Fibroblast of pulmonary artery (primary cell): Measurements from ENCODE around the gene NRXN3.

Experiments
- DNase-seq: peaks from one replicate; pipeline ENCODE4 v3.0.0-alpha.2; 2010; ENCODE audit warnings: low read depth
- H3K4me3 ChIP-seq: replicated peaks from 2 replicates; pipeline ENCODE4 v1.5.1; 2011; ENCODE audit warnings: low read depth, mild to moderate bottlenecking, control low read depth, low read length, moderate library complexity
- TF ChIP-seq, protein P1 (sequence below): IDR thresholded peaks from 2 replicates; pipeline ENCODE4 v1.5.1; 2011; ENCODE audit warnings: mild to moderate bottlenecking, control low read depth, low read length, inconsistent platforms; ENCODE audit errors: missing control alignments

NRXN3 gene

DNA sequence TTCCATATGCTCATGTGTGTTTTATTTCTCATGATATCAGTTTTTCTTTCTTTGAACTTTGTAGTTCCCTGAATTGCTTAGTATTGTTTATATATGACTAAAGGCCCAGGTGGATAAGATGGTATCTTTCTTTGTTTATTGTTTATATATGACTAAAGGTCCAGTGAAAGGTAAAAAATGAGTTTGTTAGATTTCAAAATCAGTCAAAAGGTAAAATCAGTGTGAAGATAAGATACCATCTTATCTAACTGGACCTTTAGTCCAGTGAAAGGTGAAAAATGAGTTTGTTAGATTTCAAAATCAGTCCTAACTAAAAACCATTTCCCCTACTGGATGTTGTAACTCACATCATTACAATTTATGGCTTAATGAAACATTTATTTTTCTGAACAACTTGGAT, 1150.9 kb downstream of the NRXN3 start:
- H3K4me3 ChIP-seq = no peak overlapping the region
- TF ChIP-seq, protein P1, sequence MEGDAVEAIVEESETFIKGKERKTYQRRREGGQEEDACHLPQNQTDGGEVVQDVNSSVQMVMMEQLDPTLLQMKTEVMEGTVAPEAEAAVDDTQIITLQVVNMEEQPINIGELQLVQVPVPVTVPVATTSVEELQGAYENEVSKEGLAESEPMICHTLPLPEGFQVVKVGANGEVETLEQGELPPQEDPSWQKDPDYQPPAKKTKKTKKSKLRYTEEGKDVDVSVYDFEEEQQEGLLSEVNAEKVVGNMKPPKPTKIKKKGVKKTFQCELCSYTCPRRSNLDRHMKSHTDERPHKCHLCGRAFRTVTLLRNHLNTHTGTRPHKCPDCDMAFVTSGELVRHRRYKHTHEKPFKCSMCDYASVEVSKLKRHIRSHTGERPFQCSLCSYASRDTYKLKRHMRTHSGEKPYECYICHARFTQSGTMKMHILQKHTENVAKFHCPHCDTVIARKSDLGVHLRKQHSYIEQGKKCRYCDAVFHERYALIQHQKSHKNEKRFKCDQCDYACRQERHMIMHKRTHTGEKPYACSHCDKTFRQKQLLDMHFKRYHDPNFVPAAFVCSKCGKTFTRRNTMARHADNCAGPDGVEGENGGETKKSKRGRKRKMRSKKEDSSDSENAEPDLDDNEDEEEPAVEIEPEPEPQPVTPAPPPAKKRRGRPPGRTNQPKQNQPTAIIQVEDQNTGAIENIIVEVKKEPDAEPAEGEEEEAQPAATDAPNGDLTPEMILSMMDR = no peak
- DNase-seq = no peak

- no peak for DNase-seq
- H3K4me3 ChIP-seq = no peak overlapping the region
- TF ChIP-seq, protein P1 = no peak
These were observed 1154.9 kb downstream of the NRXN3 start for GRCh38 chr14:79325071-79325470.

DNA sequence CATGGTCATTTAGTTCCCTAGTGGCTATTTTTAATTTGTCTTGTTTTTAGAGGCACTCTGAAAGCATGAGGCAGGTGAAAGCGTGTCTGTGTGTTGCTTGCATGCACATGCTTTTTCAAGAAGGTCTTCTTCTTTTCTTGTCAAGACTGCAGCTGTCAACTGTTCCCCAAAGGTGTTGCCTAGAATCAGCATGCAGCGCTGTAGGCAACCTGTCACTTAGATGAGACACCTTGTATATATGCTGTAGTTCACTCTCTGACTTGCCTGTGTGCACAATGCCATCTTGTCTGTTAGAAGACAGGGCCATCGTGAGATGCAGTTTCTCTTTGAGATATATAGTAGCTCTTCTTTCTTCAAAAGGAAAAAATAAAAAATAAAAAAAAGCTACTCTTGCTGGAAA, 1155.4 kb downstream of the NRXN3 start:
- H3K4me3 ChIP-seq = no peak overlapping the region
- TF ChIP-seq, protein P1 = no peak
- DNase-seq = no peak

DNA sequence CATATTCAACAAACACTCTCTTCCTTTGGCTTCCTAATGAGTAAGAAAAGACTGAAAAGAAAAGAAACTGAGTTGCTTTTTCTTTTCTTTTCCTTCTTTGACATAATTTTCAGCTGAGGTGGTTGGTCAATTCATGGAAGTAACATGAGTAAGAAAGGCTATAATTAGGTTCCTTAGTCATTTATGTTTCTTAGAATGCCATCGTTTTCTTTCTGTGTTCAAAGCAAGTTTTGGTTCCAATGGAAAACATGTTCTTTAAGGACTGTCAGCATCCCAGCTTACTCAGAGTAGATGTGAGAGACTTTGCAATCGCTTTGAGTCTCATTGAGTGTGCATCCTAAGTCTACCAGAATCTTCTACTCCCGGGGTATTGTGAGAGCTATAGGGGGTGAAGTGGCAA, 1158.7 kb downstream of the NRXN3 start:
- TF ChIP-seq, protein P1 = no peak
- no peak for DNase-seq
- no peak overlapping the region for H3K4me3 ChIP-seq

DNA sequence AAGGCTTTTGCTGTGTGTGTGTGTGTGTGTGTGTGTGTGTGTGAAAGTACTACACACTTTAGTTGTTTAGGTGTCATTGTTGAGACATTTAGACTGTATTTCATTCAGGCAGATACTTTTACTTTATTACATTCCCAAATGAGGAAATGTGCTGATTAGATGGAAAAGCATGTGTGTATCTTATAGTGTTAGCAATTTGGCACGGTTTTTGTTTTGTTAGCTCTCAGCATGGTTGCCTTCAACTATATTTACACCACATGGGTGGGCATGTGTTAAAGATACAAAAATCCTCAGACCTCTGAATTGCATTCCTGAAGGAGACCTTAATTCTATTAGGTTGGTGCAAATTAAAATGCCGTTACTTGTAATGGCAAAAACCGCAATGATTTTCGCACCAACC, 1161.7 kb downstream of the NRXN3 start:
- no peak for DNase-seq
- TF ChIP-seq, protein P1 = no peak

GRCh38 chr14:79332504-79333197, 1162.5 kb downstream of the NRXN3 start:
- TF ChIP-seq, protein P1 = no peak
- no peak for DNase-seq
- no peak overlapping the region for H3K4me3 ChIP-seq

More for the DNA sequence above, 1161.7 kb downstream of the NRXN3 start:
- H3K4me3 ChIP-seq = no peak overlapping the region

- H3K4me3 ChIP-seq = no peak overlapping the region
- TF ChIP-seq, protein P1 = no peak
- no peak for DNase-seq
These were observed 1163.0 kb downstream of the NRXN3 start for GRCh38 chr14:79333198-79333546.
